ENCODE measurements around the gene UTS2B. TPM values are rescaled to one million over a fixed set of nuclear protein-coding genes. Genes with fewer than 3 reads are reported as not detected.

UTS2B gene
- total RNA-seq, 1 experiment from 2014 or later: 1.1 TPM

DNA sequence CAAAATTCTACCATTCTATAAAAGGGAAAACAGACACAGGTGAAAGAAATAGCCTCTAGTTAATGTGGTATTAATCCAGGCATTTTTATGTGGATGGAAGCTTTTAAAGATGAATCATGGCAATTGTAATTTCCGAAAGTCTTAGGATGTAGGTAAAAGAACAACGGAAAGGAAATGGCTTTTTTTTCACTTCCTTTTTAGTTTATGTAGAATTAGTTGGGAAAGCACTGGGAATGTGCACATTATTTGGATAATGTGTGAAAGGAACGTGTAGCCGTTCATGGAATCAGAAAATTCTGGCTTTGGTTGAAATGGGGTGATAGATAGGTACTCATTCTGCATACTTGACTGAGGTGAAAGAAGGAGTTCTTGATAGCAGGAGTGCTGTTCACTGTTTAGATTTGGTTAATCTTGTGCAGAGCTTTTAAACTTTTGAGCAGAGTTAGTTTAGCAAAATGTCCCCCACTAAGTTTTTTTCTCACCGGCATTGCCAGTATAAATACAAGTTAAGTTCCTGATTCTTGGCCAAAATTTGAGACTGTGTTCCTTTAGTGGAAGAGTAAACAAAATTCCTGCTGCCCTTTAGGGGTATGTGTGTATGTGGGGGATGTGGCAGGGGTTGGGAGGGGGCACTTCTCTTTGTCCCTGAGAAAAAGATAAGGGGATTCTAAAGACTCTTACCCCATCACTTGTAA is 20.2 kb upstream of the UTS2B start:
- H3K4me2 ChIP-seq: no peak overlapping the region
- ChIA-PET POLR2A (ENCODE audit: unreplicated experiment) (no interaction called here), CTCF (no interaction called here)
- BruUV-seq (replicated peaks): no TSS peak
- no peak overlapping the region for H2AFZ ChIP-seq
- peaks cover 8% of the 10 kb centered on the region; the same call in 1 of the 2 replicates for H3K4me1 ChIP-seq (replicated peaks; ENCODE audit: insufficient read depth)
- intact Hi-C loops (cut with micrococcal nuclease; ENCODE audit: unreplicated experiment): no loop called here
- no peak for TF ChIP-seq EZH2 (IDR thresholded peaks at IDR 0.05; ENCODE audit: low read depth)
- TF ChIP-seq, protein P1, sequence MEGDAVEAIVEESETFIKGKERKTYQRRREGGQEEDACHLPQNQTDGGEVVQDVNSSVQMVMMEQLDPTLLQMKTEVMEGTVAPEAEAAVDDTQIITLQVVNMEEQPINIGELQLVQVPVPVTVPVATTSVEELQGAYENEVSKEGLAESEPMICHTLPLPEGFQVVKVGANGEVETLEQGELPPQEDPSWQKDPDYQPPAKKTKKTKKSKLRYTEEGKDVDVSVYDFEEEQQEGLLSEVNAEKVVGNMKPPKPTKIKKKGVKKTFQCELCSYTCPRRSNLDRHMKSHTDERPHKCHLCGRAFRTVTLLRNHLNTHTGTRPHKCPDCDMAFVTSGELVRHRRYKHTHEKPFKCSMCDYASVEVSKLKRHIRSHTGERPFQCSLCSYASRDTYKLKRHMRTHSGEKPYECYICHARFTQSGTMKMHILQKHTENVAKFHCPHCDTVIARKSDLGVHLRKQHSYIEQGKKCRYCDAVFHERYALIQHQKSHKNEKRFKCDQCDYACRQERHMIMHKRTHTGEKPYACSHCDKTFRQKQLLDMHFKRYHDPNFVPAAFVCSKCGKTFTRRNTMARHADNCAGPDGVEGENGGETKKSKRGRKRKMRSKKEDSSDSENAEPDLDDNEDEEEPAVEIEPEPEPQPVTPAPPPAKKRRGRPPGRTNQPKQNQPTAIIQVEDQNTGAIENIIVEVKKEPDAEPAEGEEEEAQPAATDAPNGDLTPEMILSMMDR (conservative IDR thresholded peaks at IDR 0.05): no peak
- DNase-seq: no peak
- H3K36me3 ChIP-seq (ENCODE audit: low read depth): no peaks in the 10 kb centered on the region; the same call in 1 of the 2 replicates
- no peaks in the 10 kb centered on the region for H3K27me3 ChIP-seq (ENCODE audit: insufficient read depth, low read depth)
- H3K9me2 ChIP-seq (ENCODE audit: insufficient read depth): no peaks in the 10 kb centered on the region
- H3K27ac ChIP-seq: no peak overlapping the region
- peaks cover 92% of the 10 kb centered on the region for H3K79me2 ChIP-seq (ENCODE audit: low read depth)
- H4K20me1 ChIP-seq (ENCODE audit: insufficient read depth): no peaks in the 10 kb centered on the region
- H3K4me3 ChIP-seq: no peak overlapping the region
- H3K9me3 ChIP-seq (ENCODE audit: insufficient read depth, low read depth): no peaks in the 10 kb centered on the region
- H3F3A ChIP-seq (ENCODE audit: insufficient read depth, low read depth): 0 out of 2 replicates have a peak, but pooled peaks cover 3% of the 10 kb centered on the region

DNA sequence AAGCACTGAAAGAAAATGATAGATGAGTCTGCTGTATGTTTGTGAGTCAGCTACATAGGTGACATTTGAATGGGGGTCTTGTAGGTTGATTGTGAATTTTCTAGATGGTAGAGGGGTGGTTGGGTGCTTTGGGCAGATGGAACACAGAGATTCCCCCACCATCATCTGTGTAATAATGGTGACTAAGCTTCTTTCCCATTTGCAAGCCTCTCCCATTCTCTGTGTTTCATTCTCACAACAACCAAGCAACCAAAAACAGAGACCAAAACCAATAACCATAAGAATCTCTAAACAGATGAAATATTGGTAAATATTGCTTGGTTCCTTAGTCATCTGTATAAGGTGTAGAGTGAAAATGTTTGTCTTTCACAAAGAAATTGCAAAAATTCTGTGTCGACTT is 17.8 kb upstream of the UTS2B start:
- intact Hi-C loops (cut with micrococcal nuclease; ENCODE audit: unreplicated experiment): no loop called here
- Histone ChIP-seq H3K4me3 (no peak overlapping the region), H3K9me3 (ENCODE audit: insufficient read depth, low read depth) (no peaks in the 10 kb centered on the region), H3K9me2 (ENCODE audit: insufficient read depth) (no peaks in the 10 kb centered on the region), H3K36me3 (ENCODE audit: low read depth) (no peaks in the 10 kb centered on the region), H3F3A (ENCODE audit: insufficient read depth, low read depth) (0 out of 2 replicates have a peak, but pooled peaks cover 3% of the 10 kb centered on the region), H2AFZ (no peak overlapping the region), H3K79me2 (ENCODE audit: low read depth) (peaks cover 97% of the 10 kb centered on the region), H3K27ac (no peak overlapping the region), H3K4me1 (replicated peaks; ENCODE audit: insufficient read depth) (peaks cover 8% of the 10 kb centered on the region; the same call in 1 of the 2 replicates), H3K4me2 (no peak overlapping the region), H4K20me1 (ENCODE audit: insufficient read depth) (no peaks in the 10 kb centered on the region), H3K27me3 (ENCODE audit: insufficient read depth, low read depth) (no peaks in the 10 kb centered on the region)
- TF ChIP-seq EZH2 (IDR thresholded peaks at IDR 0.05; ENCODE audit: low read depth): no peak
- TF ChIP-seq, protein P1 (conservative IDR thresholded peaks at IDR 0.05): no peak
- BruUV-seq (replicated peaks): no TSS peak
- ChIA-PET POLR2A (ENCODE audit: unreplicated experiment) (no interaction called here), CTCF (interaction anchor here (0.7 kb wide), 1 partner anchor 786 kb away, joined by 3 read pairs; no protein-coding TSS in a partner anchor)
- no peak for DNase-seq

GRCh38 chr3:191347228-191347627 is 16.9 kb upstream of the UTS2B start:
- peaks cover 96% of the 10 kb centered on the region for H3K79me2 ChIP-seq (ENCODE audit: low read depth)
- H3K9me2 ChIP-seq (ENCODE audit: insufficient read depth): no peaks in the 10 kb centered on the region
- H3K4me1 ChIP-seq (replicated peaks; ENCODE audit: insufficient read depth): peaks cover 6% of the 10 kb centered on the region; the same call in 1 of the 2 replicates
- BruUV-seq (replicated peaks): no TSS peak
- no peaks in the 10 kb centered on the region for H4K20me1 ChIP-seq (ENCODE audit: insufficient read depth)
- CTCF ChIA-PET: interaction anchor here (0.7 kb wide), 1 partner anchor 785 kb away, joined by 3 read pairs; no protein-coding TSS in a partner anchor
- no peak overlapping the region for H3K27ac ChIP-seq
- H3K9me3 ChIP-seq (ENCODE audit: insufficient read depth, low read depth): no peaks in the 10 kb centered on the region
- TF ChIP-seq, protein P1 (conservative IDR thresholded peaks at IDR 0.05): no peak
- no peak for TF ChIP-seq EZH2 (IDR thresholded peaks at IDR 0.05; ENCODE audit: low read depth)
- H3K4me2 ChIP-seq: no peak overlapping the region
- no peak overlapping the region for H2AFZ ChIP-seq
- POLR2A ChIA-PET (ENCODE audit: unreplicated experiment): no interaction called here
- H3F3A ChIP-seq (ENCODE audit: insufficient read depth, low read depth): 0 out of 2 replicates have a peak, but pooled peaks cover 3% of the 10 kb centered on the region
- no peak overlapping the region for H3K4me3 ChIP-seq
- H3K36me3 ChIP-seq (ENCODE audit: low read depth): no peaks in the 10 kb centered on the region
- DNase-seq: no peak
- no peaks in the 10 kb centered on the region for H3K27me3 ChIP-seq (ENCODE audit: insufficient read depth, low read depth)
- intact Hi-C loops (cut with micrococcal nuclease; ENCODE audit: unreplicated experiment): no loop called here

Measured in PC-9 (cell line).